NCI-H187 (cell line): Measurements from ENCODE around the gene C2orf80.
"Not testable (repeated sequence)": the region's sequence is repeated elsewhere in the genome, so short reads cannot be mapped to it uniquely, and the experiment has no call there.

Source experiments
- DNase-seq, 2 experiments: peaks; one replicate each; lab custom pipeline; 2025; lab: John Stamatoyannopoulos, UW

C2orf80 gene

GRCh38 chr2:208135794-208136715 lies 53.8 kb downstream of the C2orf80 start:
- no peak for DNase-seq

- DNase-seq: no peak
Measured at GRCh38 chr2:208134928-208135586, 54.8 kb downstream of the C2orf80 start.

- no peak for DNase-seq
Measured at GRCh38 chr2:208130712-208131110, 59.1 kb downstream of the C2orf80 start.

DNA sequence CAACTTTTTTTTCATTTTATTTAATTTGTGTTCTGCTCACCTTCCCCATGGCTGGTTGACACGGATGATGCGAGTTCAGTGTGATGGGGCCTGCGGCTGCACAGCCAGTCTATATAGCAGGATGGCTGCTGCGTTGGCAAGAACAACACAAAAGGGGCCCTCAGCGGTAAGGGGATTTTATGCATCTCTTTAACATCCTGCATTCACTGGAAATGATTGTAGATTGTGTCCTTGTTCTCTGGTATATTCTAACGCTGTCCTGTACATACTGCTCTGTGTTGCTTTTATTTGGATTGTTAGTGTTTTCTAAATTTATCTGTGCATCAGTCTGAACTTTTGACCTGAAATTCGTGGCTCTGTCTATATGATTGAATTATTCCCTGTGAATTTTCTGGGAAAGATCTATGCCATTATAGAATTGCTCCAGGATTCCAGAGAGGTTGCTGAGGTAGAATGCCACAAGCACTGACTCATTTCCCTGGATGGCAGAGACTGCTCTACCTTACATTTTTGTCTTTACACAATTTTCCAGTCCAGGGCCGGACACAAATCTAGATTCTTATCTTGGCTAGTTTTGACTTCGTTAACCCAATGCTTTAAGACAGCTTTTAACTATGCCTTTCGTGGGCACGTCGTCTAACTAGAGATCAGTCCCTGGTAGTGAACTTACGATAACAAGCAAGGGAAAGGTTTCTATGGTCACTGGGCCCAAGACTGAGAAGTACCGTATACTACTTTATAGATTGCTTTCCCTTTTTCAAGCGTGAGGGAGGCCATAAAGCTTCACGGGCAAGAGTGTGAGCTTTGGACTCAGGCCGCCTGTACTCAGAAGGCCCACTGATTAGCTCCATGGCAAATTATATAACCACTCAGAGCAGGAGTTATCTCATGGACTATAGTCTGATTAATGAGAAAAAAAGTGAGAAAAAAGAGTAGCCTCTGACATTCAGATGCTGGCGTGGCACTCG lies 59.8 kb downstream of the C2orf80 start, which contains the start of gene CRYGC:
CRYGC (minus strand) TSS at position 85 of the 968 bp plus-strand sequence; CDS start at position 49, 36 bp downstream.
- no peak for DNase-seq

DNA sequence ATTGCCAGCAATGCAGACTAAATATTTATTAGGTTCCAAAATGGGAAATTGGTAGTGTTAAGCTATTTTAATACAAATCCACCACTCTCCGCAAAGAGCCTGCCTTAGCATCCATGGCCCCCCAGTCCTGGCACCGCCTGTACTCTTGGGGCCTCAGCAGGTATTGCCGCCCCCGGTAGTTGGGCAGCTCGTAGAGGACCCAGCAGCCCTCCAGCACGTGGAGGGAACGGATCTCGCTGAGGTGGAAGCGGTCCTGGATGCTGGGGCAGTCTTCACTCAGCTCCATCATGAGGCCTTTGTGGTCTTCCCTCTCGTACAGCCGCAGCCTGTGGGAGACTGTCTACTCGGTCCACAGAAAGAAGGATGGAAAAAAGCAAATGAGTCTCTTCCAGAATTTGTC lies 61.7 kb downstream of the C2orf80 start:
- no peak for DNase-seq

DNA sequence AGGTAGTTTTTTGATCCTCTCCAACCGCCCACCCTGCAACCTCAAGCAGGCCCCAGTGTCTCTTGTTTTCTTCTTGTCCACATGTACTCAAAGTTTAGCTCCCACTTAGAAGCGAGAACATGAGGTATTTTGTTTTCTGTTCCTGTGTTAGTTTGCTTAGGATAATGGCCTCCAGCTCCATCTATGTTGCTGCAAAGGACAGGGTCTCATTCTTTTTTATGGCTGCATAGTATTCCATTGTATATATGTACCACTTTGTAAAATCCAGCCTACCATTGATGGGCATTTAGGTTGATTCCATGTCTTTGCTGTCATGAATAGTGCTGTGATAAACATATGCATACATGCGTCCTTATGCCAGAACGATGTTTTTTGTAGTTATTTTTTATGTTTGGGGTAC lies 62.7 kb downstream of the C2orf80 start:
- no peak for DNase-seq

- no peak for DNase-seq
Measured at GRCh38 chr2:208125251-208125650, 64.6 kb downstream of the C2orf80 start.

GRCh38 chr2:208124013-208124715 lies 65.7 kb downstream of the C2orf80 start, which contains the start of gene CRYGD:
Gene CRYGD, minus strand, starts transcription at chr2:208124524. Its CDS starts 51 bp downstream, at chr2:208124473.
- not testable (repeated sequence) for DNase-seq

GRCh38 chr2:208122248-208122647 lies 67.6 kb downstream of the C2orf80 start:
- no peak for DNase-seq

DNA sequence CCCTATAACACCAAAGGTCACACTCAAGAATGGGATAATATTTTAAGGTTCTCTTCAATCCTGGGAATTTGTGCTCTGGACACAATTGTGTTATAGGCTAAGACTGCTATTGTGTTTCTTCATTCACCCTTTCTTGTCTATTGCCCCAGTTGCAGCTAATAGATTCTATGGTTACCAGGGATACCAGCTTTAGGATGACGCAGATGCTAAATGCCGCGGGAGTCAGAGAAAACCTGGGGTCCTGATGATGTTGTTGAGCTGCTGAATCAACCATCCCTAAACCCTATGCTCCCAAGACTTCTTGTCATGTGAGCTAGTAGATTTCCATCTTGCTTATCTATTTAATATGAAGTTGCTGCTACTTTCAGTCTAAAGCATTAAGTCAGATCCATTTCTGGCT lies 70.9 kb downstream of the C2orf80 start:
- DNase-seq: no peak

- DNase-seq: not testable (repeated sequence)
Measured at GRCh38 chr2:208117390-208117789, 72.4 kb downstream of the C2orf80 start.
